ENCODE results near the gene SH3BP5. TPM values are rescaled to one million over a fixed set of nuclear protein-coding genes. Genes with fewer than 3 reads are reported as not detected.

SH3BP5 gene
- total RNA-seq, 1 donor from 2014 or later, result 110 TPM

DNA sequence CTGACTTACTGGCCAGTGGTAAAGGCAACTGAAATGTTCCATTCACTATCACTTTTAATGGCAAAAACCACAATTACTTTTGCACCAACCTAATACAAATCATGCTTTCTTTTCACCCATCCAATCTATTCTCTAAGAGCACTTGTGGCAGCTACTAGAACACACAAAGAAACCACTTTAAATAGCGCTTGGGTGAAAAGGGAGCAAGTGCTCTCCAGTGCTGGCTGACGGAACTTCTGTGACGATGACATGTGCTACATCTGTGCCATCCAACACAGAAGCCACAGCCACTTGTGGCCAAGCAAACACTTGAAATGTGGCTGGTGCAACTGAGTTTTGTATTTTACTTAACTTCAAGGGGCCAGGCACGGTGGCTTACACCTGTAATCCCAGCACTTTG, 18.9 kb downstream of the SH3BP5 start:
- DNase-seq (peak; percentile 82), ATAC-seq (peak; percentile 74)
- Histone ChIP-seq H3K27me3 (no peaks in the 10 kb centered on the region), H3K27ac (no peak overlapping the region), H3K4me3 (no peak overlapping the region), H3K9me3 (no peaks in the 10 kb centered on the region), H3K4me1 (peaks cover 68% of the 10 kb centered on the region), H3K36me3 (no peaks in the 10 kb centered on the region)
- intact Hi-C loops (cut with DNase I), result no loop called here
- no peak for TF ChIP-seq CTCF (IDR thresholded peaks at IDR 0.05)

- Histone ChIP-seq H3K4me1 (peaks cover 63% of the 10 kb centered on the region), H3K36me3 (no peaks in the 10 kb centered on the region), H3K9me3 (no peaks in the 10 kb centered on the region), H3K27ac (no peak overlapping the region), H3K27me3 (no peaks in the 10 kb centered on the region), H3K4me3 (no peak overlapping the region)
- ATAC-seq, result no peak
- intact Hi-C loops (cut with DNase I), result no loop called here
- no peak for TF ChIP-seq CTCF (IDR thresholded peaks at IDR 0.05)
- DNase-seq, result no peak
These were observed 19.8 kb downstream of the SH3BP5 start for GRCh38 chr3:15312550-15312949.

- peaks cover 56% of the 10 kb centered on the region for H3K4me1 ChIP-seq
- DNase-seq, result no peak
These were observed 21.7 kb downstream of the SH3BP5 start for GRCh38 chr3:15310491-15311370.

GRCh38 chr3:15309662-15310335, 22.6 kb downstream of the SH3BP5 start:
- intact Hi-C loops (cut with DNase I), result no loop called here

More at GRCh38 chr3:15310491-15311370, 21.7 kb downstream of the SH3BP5 start:
- Histone ChIP-seq H3K27ac (peak overlapping the region; percentile 45), H3K4me3 (no peak overlapping the region), H3K27me3 (no peaks in the 10 kb centered on the region), H3K36me3 (no peaks in the 10 kb centered on the region), H3K9me3 (no peaks in the 10 kb centered on the region)
- intact Hi-C loops (cut with DNase I), result no loop called here
- ATAC-seq, result peak; percentile 71
- TF ChIP-seq CTCF (IDR thresholded peaks at IDR 0.05), result no peak

DNA sequence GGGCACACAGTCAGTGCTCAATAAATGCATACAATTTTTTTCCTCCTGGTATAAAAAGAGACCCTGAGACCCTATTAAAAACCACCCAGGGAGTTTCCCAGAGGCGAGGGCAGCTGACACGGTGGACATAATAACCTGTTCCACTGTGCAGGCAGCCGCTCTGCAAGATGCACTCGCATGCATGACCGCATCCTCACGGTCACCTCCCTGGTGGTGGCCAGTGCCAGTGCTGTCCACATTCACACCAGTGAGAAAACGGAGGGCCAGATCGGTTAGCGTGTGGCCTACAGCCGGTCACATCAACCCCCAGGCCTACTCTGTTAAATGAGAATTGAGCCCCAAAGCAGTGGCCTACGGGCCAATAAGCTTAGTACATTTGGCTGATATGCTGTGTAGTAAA, 24.8 kb downstream of the SH3BP5 start:
- no peak for TF ChIP-seq CTCF (IDR thresholded peaks at IDR 0.05)
- DNase-seq (no peak), ATAC-seq (no peak)
- Histone ChIP-seq H3K9me3 (no peaks in the 10 kb centered on the region), H3K27me3 (no peaks in the 10 kb centered on the region), H3K4me3 (no peak overlapping the region), H3K36me3 (peaks cover 15% of the 10 kb centered on the region), H3K4me1 (peaks cover 52% of the 10 kb centered on the region), H3K27ac (no peak overlapping the region)
- intact Hi-C loops (cut with DNase I), result no loop called here

More at GRCh38 chr3:15309662-15310335, 22.6 kb downstream of the SH3BP5 start:
- peak overlapping the region; percentile 45 for H3K27ac ChIP-seq
- no peaks in the 10 kb centered on the region for H3K36me3 ChIP-seq
- H3K9me3 ChIP-seq, result no peaks in the 10 kb centered on the region
- DNase-seq (no peak), ATAC-seq (no peak)
- no peak overlapping the region for H3K4me3 ChIP-seq
- H3K27me3 ChIP-seq, result no peaks in the 10 kb centered on the region
- TF ChIP-seq CTCF (IDR thresholded peaks at IDR 0.05), result no peak
- peaks cover 58% of the 10 kb centered on the region for H3K4me1 ChIP-seq

Data from upper lobe of right lung (tissue), 1 donor.